Right ventricle myocardium superior (tissue), 1 donor: ENCODE results near the gene MAN1C1. TPM values are rescaled to one million over a fixed set of nuclear protein-coding genes. Genes with fewer than 3 reads are reported as not detected.

ENCODE experiments used
- ATAC-seq: fragments of 200-7000 bp; cut with Tn5 transposase; one replicate; pipeline ENCODE4 v1.9.1; 2020; ENCODE audit warnings: mild to moderate bottlenecking; ENCODE audit not compliant: poor library complexity
- DNase-seq: peaks from one replicate; pipeline ENCODE4 v3.0.0-alpha.2; 2020
- intact Hi-C: fragments of 100-400 bp; cut with DNase I; formaldehyde crosslinking; loops from one replicate; pipeline ENCODE4 v1.11.2; 2022
- long read RNA-seq: library from polyadenylated mRNA; unstranded; transcript quantifications from one replicate; pipeline ENCODE4 v2.0.0, GENCODE V29; 2021
- total RNA-seq: library from RNA; stranded (reverse); fragmentation: NEBNext Ultra II Directional; extraction: Animal tissue kit (Norgen Biotek cat#: 25700); gene quantifications from one replicate; pipeline ENCODE4 v1.2.1, GENCODE V29; 2021
- donor health status: DM: no; HTN: yes; CAD: no; lungs with severe emphysema.

The MAN1C1 gene
- total RNA-seq, result 17.5 TPM
- long read RNA-seq, full-length matches to known transcripts, result 66 of 76 reads
- long read RNA-seq, partial matches to known transcripts, result 2 of 76 reads
- long read RNA-seq, other reads (novel, unspliced or antisense), result 8 of 76 reads

- DNase-seq (peak; percentile 94), ATAC-seq (peak; percentile 92)
- intact Hi-C loops, result loop anchor here (5.0 kb wide), 2 partner anchors 81 to 126 kb away; no protein-coding TSS in a partner anchor
Measured at GRCh38 chr1:25616095-25616986, at the start of gene MAN1C1. TSS of gene MAN1C1 (plus strand) at chr1:25616791. CDS start at chr1:25617798, 1,007 bp downstream.

GRCh38 chr1:25567710-25568089 lies 48.9 kb upstream of the MAN1C1 start:
- ATAC-seq (peak; percentile 14), DNase-seq (no peak)
- intact Hi-C loops, result no loop called here

GRCh38 chr1:25568090-25568833 lies 48.3 kb upstream of the MAN1C1 start:
- intact Hi-C loops, result no loop called here
- DNase-seq, result no peak
- ATAC-seq, result peak; percentile 38

- intact Hi-C loops, result no loop called here
- ATAC-seq (no peak), DNase-seq (no peak)
Measured at GRCh38 chr1:25568834-25569596, 47.6 kb upstream of the MAN1C1 start.

GRCh38 chr1:25569597-25570396 lies 46.8 kb upstream of the MAN1C1 start:
- intact Hi-C loops, result no loop called here
- no peak for ATAC-seq
- no peak for DNase-seq

GRCh38 chr1:25570798-25571521 lies 45.6 kb upstream of the MAN1C1 start:
- DNase-seq, result peak; percentile 39
- ATAC-seq, result no peak
- intact Hi-C loops, result no loop called here

GRCh38 chr1:25571522-25571970 lies 45.0 kb upstream of the MAN1C1 start:
- intact Hi-C loops, result no loop called here
- ATAC-seq (no peak), DNase-seq (peak; percentile 19)

GRCh38 chr1:25572107-25572506 lies 44.5 kb upstream of the MAN1C1 start:
- ATAC-seq, result no peak
- DNase-seq, result no peak
- intact Hi-C loops, result no loop called here

- intact Hi-C loops, result no loop called here
- peak; percentile 56 for DNase-seq
- ATAC-seq, result peak; percentile 48
Measured at GRCh38 chr1:25572708-25573590, 43.6 kb upstream of the MAN1C1 start.

GRCh38 chr1:25573591-25573930 lies 43.0 kb upstream of the MAN1C1 start:
- ATAC-seq, result no peak
- intact Hi-C loops, result no loop called here
- no peak for DNase-seq

GRCh38 chr1:25573961-25574360 lies 42.6 kb upstream of the MAN1C1 start:
- intact Hi-C loops, result no loop called here
- DNase-seq (no peak), ATAC-seq (no peak)

- intact Hi-C loops, result no loop called here
- ATAC-seq, result no peak
- no peak for DNase-seq
Measured at GRCh38 chr1:25575191-25575590, 41.4 kb upstream of the MAN1C1 start.

- intact Hi-C loops, result no loop called here
- DNase-seq, result no peak
- ATAC-seq, result no peak
Measured at GRCh38 chr1:25576459-25577133, 40.0 kb upstream of the MAN1C1 start.

- no peak for ATAC-seq
- intact Hi-C loops, result no loop called here
Measured at GRCh38 chr1:25577134-25577920, 39.3 kb upstream of the MAN1C1 start.

More at GRCh38 chr1:25577134-25577920, 39.3 kb upstream of the MAN1C1 start:
- DNase-seq, result no peak
